OCI-LY1 (cell line): ENCODE data around the gene LMF2.
"Not testable (repeated sequence)": the region's sequence is repeated elsewhere in the genome, so short reads cannot be mapped to it uniquely, and the experiment has no call there.

Experiments used
- CTCF ChIP-seq: fragments of 200-600 bp; sonication (generic), shearing (Covaris generic); IDR thresholded peaks from 2 replicates; pipeline ENCODE4 v1.5.1; 2017; ENCODE audit warnings: mild to moderate bottlenecking, antibody characterized with exemption, low read length, moderate library complexity, mixed read lengths
- EZH2 ChIP-seq: fragments of 200-600 bp; sonication (generic), shearing (Covaris generic); IDR thresholded peaks from 2 replicates; pipeline ENCODE4 v1.8.0; 2017; ENCODE audit warnings: borderline replicate concordance, mixed run types, mild to moderate bottlenecking, antibody characterized with exemption, low read length, moderate library complexity, mixed read lengths

GRCh38 chr22:50533856-50534711 is 26.6 kb upstream of the LMF2 start:
- TF ChIP-seq CTCF, EZH2: not testable (repeated sequence)
